A673 (cell line): ENCODE data around the gene FBXO31. TPM values are rescaled to one million over a fixed set of nuclear protein-coding genes. Genes with fewer than 3 reads are reported as not detected.
"Not testable (repeated sequence)": the region's sequence is repeated elsewhere in the genome, so short reads cannot be mapped to it uniquely, and the experiment has no call there.

Experiments
- BruUV-seq: library from RNA; stranded (reverse); fragments of 400-500 nt; replicated peaks from 2 replicates; lab custom pipeline; 2021; lab: Mats Ljungman, UMichigan
- CTCF ChIA-PET: fragments of 300-600 bp; sonication (Branson Sonifier 250); formaldehyde crosslinking; loops from one replicate; lab custom pipeline; 2022; ENCODE audit warnings: antibody characterized with exemption; lab: Charles Lee
- POLR2A ChIA-PET: fragments of 300-600 bp; sonication (Branson Sonifier 250); formaldehyde crosslinking; loops from one replicate; lab custom pipeline; 2022; ENCODE audit warnings: antibody characterized with exemption; ENCODE audit not compliant: low non-redundant PET; lab: Charles Lee
- DNase-seq: peaks from one replicate; pipeline ENCODE4 v3.0.0-alpha.2; 2015; ENCODE audit warnings: low spot score
- H3K27ac ChIP-seq: fragments of 200-600 bp; sonication (generic); 2 replicates; pipeline ENCODE4 v1.5.1; 2016; ENCODE audit warnings: mixed run types, low read depth, mild to moderate bottlenecking, mixed read lengths, antibody characterized with exemption, low read length; ENCODE audit not compliant: poor library complexity, severe bottlenecking
- H3K27me3 ChIP-seq: fragments of 200-600 bp; sonication (generic); replicated peaks from 2 replicates; pipeline ENCODE4 v1.6.1; 2017; ENCODE audit warnings: mixed run types, low read depth, mild to moderate bottlenecking, mixed read lengths, antibody characterized with exemption, low read length; ENCODE audit not compliant: insufficient read depth, poor library complexity
- H3K36me3 ChIP-seq: fragments of 200-600 bp; sonication (generic); 2 replicates; pipeline ENCODE4 v1.6.1; 2016; ENCODE audit warnings: mixed run types, mild to moderate bottlenecking, mixed read lengths, antibody characterized with exemption, low read length; ENCODE audit not compliant: insufficient read depth, poor library complexity, severe bottlenecking
- H3K4me1 ChIP-seq: fragments of 200-600 bp; sonication (generic); 2 replicates; pipeline ENCODE4 v1.6.1; 2017; ENCODE audit warnings: mixed run types, mild to moderate bottlenecking, mixed read lengths, antibody characterized with exemption, low read length; ENCODE audit not compliant: insufficient read depth, poor library complexity, severe bottlenecking
- H3K4me3 ChIP-seq: fragments of 200-600 bp; sonication (generic); 2 replicates; pipeline ENCODE4 v1.5.1; 2016; ENCODE audit warnings: low read depth, mixed run types, mild to moderate bottlenecking, mixed read lengths, low read length; ENCODE audit not compliant: poor library complexity, severe bottlenecking
- H3K9me3 ChIP-seq: fragments of 200-600 bp; sonication (generic); 2 replicates; pipeline ENCODE4 v1.6.1; 2016; ENCODE audit warnings: mixed run types, low read depth, mild to moderate bottlenecking, mixed read lengths, antibody characterized with exemption, low read length; ENCODE audit not compliant: poor library complexity, severe bottlenecking
- EZH2 ChIP-seq: fragments of 200-600 bp; sonication (generic); IDR thresholded peaks from 2 replicates; pipeline ENCODE4 v1.6.1; 2017; ENCODE audit warnings: borderline replicate concordance, low read depth, mild to moderate bottlenecking, mixed read lengths, antibody characterized with exemption, low read length; ENCODE audit not compliant: poor library complexity, severe bottlenecking
- intact Hi-C: fragments of 100-400 bp; cut with micrococcal nuclease; formaldehyde crosslinking; loops from one replicate; pipeline ENCODE4 v1.10.0; 2022; ENCODE audit not compliant: unreplicated experiment
- total RNA-seq: library from RNA; stranded (reverse); gene quantifications from 2 replicates; pipeline ENCODE4 v1.2.3, GENCODE V29; 2021
- TF ChIP-seq, protein P1 (sequence below): fragments of 300-800, 200-600 bp; sonication (generic); conservative IDR thresholded peaks from 2 replicates; pipeline ENCODE4 v1.5.1; 2017; ENCODE audit warnings: low read depth, mild to moderate bottlenecking, antibody characterized with exemption, low read length, moderate library complexity, mixed read lengths

Gene FBXO31
- total RNA-seq, 1 experiment from 2014 or later = 32.2 TPM

DNA sequence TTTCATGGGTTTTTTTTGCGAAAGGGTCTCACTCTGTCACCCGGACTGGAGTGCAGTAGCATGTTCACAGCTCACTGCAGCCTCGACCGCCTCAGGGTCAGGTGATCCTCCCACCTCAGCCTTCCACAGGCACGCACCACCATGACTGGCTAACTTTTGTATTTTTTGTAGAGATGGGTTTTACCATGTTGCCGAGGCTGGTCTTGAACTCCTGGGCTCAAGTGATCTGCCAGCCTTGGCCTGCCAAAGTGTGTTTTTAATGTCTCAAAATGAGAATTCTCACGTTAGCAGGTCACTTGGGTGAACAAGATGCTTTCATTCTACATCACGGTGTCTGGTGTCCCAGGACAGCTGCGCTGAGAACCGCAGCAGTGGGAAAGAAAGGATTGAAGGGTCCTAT is 3.2 kb downstream of the FBXO31 start:
- H3K9me3 ChIP-seq = no peaks in the 10 kb centered on the region
- H3K27ac ChIP-seq = no peak overlapping the region
- no peak for DNase-seq
- H3K4me3 ChIP-seq = no peak overlapping the region
- H3K4me1 ChIP-seq = peaks cover 11% of the 10 kb centered on the region
- no peaks in the 10 kb centered on the region for H3K27me3 ChIP-seq
- ChIA-PET CTCF (no interaction called here), POLR2A (no interaction called here)
- TF ChIP-seq, protein P1, sequence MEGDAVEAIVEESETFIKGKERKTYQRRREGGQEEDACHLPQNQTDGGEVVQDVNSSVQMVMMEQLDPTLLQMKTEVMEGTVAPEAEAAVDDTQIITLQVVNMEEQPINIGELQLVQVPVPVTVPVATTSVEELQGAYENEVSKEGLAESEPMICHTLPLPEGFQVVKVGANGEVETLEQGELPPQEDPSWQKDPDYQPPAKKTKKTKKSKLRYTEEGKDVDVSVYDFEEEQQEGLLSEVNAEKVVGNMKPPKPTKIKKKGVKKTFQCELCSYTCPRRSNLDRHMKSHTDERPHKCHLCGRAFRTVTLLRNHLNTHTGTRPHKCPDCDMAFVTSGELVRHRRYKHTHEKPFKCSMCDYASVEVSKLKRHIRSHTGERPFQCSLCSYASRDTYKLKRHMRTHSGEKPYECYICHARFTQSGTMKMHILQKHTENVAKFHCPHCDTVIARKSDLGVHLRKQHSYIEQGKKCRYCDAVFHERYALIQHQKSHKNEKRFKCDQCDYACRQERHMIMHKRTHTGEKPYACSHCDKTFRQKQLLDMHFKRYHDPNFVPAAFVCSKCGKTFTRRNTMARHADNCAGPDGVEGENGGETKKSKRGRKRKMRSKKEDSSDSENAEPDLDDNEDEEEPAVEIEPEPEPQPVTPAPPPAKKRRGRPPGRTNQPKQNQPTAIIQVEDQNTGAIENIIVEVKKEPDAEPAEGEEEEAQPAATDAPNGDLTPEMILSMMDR = no peak
- no peak for TF ChIP-seq EZH2
- no peaks in the 10 kb centered on the region for H3K36me3 ChIP-seq
- intact Hi-C loops = no loop called here
- BruUV-seq = no TSS peak

DNA sequence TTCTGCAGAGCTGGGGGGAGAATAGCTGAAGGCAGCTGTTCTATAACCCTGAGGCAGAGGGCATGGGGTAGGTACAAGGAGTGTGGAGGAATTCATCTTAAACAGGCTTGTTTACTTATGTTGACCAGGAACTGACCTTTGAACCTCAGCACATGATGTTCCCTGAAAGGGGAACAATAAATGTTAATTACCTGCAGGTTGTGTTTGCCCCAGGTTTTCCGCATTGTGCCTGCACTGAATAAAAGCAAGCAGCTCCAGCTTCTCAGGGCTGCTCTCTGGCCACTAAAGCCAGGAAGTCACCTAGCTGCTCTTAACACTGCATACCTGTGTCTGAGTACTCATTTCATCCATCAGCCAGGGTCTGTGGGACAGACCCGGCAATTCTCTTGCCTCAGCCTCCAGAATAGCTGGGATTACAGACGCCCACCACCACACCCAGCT is 4.2 kb downstream of the FBXO31 start:
- H3K36me3 ChIP-seq, CTCF ChIA-PET, POLR2A ChIA-PET, BruUV-seq, intact Hi-C loops, DNase-seq, H3K27me3 ChIP-seq, H3K4me3 ChIP-seq, H3K9me3 ChIP-seq, H3K27ac ChIP-seq: not testable (repeated sequence)
- peaks cover 11% of the 10 kb centered on the region for H3K4me1 ChIP-seq

DNA sequence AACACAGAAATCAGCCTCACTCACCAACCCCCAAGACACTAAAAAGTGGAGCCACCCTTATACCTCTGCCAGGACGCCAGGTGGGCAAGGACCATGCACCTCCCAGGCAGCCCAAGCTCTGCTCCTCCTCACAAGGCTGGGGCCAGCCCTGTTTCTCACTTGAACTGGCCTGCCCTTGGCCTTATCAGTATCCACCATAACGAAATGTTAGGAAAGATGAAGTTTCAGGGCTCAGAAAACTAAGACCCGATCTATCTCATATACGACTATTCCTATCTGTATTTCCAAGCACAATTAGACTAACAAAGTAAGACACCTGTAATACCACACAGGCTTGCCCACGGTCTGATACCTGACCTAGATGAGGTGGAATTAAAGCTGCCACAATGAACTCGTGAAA is 6.9 kb downstream of the FBXO31 start:
- H3K9me3 ChIP-seq = no peaks in the 10 kb centered on the region
- POLR2A ChIA-PET = no interaction called here
- BruUV-seq = no TSS peak
- H3K27ac ChIP-seq = no peak overlapping the region
- no peak for DNase-seq
- peaks cover 8% of the 10 kb centered on the region for H3K4me1 ChIP-seq
- H3K4me3 ChIP-seq = no peak overlapping the region
- CTCF ChIA-PET = no interaction called here
- H3K27me3 ChIP-seq = no peaks in the 10 kb centered on the region
- no peaks in the 10 kb centered on the region for H3K36me3 ChIP-seq
- TF ChIP-seq, protein P1 = no peak
- intact Hi-C loops = no loop called here

DNA sequence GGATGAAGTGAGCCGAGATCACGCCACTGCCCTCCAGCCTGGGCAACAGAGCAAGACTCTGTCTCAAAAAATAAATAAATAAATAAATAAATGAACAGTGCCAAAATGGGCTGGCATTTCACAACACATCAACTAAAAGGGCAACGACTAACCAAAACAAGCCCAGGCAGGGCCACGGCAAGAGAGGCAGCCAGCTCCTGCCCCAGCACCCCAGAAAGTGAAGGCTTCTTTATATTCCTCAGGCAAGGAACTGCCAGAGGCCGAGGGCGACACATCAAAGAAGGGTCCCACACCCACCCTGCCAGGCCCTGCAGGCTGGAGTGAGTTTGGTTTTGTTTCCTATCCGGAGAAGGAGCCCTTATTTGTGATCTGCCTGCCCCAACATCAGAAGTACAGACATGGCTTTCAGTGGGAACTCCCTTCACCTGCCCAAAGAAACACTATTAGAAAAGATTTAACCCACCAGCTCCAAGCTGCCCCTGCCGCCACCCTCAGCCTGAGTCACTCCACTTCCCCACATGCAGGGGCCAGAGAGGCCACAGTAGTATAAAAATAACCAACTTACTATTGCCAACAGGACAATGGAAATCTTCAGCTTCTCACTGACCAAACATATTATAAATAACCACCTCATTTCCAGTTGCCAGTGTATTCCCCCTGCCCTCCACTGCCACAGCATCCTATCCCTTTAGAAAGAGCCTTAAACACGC is 8.0 kb downstream of the FBXO31 start:
- no peaks in the 10 kb centered on the region for H3K9me3 ChIP-seq
- H3K27ac ChIP-seq = no peak overlapping the region
- ChIA-PET POLR2A (no interaction called here), CTCF (no interaction called here)
- intact Hi-C loops = no loop called here
- H3K4me1 ChIP-seq = no peaks in the 10 kb centered on the region
- DNase-seq = no peak
- no peak for TF ChIP-seq EZH2
- TF ChIP-seq, protein P1 = no peak
- H3K36me3 ChIP-seq = no peaks in the 10 kb centered on the region
- H3K27me3 ChIP-seq = no peaks in the 10 kb centered on the region
- BruUV-seq = no TSS peak
- no peak overlapping the region for H3K4me3 ChIP-seq
